Measurements from ENCODE around the gene LRP2BP. TPM values are rescaled to one million over a fixed set of nuclear protein-coding genes. Genes with fewer than 3 reads are reported as not detected.

Gene LRP2BP
- total RNA-seq, 1 donor from 2014 or later: 0.27 TPM

DNA sequence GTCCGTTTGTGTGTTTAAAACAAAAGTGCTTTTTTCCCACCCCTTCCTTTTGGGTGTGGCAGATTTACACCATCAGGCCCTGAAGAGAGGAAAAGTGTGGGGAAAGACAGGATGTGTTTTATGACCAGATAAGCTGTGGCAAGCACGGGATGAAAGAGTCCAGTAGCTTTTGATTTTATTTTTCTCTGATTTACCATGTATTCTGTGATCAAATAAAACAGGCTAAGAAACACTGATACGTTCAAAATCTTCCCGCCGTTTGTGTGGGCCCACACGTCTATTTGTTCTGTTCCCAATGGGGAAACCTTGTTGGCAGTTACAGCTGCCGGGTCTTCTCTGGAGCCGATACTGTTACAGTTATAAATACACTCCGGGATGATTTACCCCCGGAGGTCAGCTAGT, 10.8 kb downstream of the LRP2BP start:
- Histone ChIP-seq H4K20me1 (ENCODE audit: insufficient read depth, low read length) (no peaks in the 10 kb centered on the region), H3K36me3 (ENCODE audit: insufficient read depth, low read length) (no peaks in the 10 kb centered on the region), H3K9me3 (ENCODE audit: insufficient read depth, low read depth, low read length) (no peaks in the 10 kb centered on the region), H3K27ac (ENCODE audit: low read depth, low read length) (no peak overlapping the region), H3K9ac (ENCODE audit: low read length) (no peak overlapping the region), H2AFZ (ENCODE audit: low read depth, low read length) (no peak overlapping the region), H3K4me2 (ENCODE audit: low read length) (no peak overlapping the region), H3K4me1 (ENCODE audit: insufficient read depth, low read length) (no peaks in the 10 kb centered on the region), H3K4me3 (ENCODE audit: insufficient read depth, low read depth, low read length) (no peak overlapping the region), H3K79me2 (ENCODE audit: insufficient read depth, low read length) (no peaks in the 10 kb centered on the region), H3K27me3 (ENCODE audit: insufficient read depth, low read length) (no peaks in the 10 kb centered on the region)
- DNase-seq (ENCODE audit: low read depth) (no peak), FAIRE-seq (no peak)
- no peak overlapping the region for H3K4me3 Mint-ChIP-seq (ENCODE audit: unreplicated experiment)
- peaks cover 3% of the 10 kb centered on the region for H3K9me3 Mint-ChIP-seq (ENCODE audit: unreplicated experiment)
- no peaks in the 10 kb centered on the region for H3K27me3 Mint-ChIP-seq (ENCODE audit: low read depth, unreplicated experiment)
- H3K36me3 Mint-ChIP-seq (ENCODE audit: low read depth, unreplicated experiment): peaks cover 16% of the 10 kb centered on the region
- peaks cover 3% of the 10 kb centered on the region for H3K4me1 Mint-ChIP-seq (ENCODE audit: low read depth, unreplicated experiment)
- TF ChIP-seq EZH2 (IDR thresholded peaks at IDR 0.05; ENCODE audit: insufficient read depth, low read length): no peak
- TF ChIP-seq, protein P1, sequence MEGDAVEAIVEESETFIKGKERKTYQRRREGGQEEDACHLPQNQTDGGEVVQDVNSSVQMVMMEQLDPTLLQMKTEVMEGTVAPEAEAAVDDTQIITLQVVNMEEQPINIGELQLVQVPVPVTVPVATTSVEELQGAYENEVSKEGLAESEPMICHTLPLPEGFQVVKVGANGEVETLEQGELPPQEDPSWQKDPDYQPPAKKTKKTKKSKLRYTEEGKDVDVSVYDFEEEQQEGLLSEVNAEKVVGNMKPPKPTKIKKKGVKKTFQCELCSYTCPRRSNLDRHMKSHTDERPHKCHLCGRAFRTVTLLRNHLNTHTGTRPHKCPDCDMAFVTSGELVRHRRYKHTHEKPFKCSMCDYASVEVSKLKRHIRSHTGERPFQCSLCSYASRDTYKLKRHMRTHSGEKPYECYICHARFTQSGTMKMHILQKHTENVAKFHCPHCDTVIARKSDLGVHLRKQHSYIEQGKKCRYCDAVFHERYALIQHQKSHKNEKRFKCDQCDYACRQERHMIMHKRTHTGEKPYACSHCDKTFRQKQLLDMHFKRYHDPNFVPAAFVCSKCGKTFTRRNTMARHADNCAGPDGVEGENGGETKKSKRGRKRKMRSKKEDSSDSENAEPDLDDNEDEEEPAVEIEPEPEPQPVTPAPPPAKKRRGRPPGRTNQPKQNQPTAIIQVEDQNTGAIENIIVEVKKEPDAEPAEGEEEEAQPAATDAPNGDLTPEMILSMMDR (IDR thresholded peaks at IDR 0.05; ENCODE audit: insufficient read depth, low read depth, low read length): no peak
- no peak overlapping the region for H3K27ac Mint-ChIP-seq (ENCODE audit: unreplicated experiment)

GRCh38 chr4:185384061-185384460, 11.7 kb downstream of the LRP2BP start:
- Histone ChIP-seq H3K4me3 (ENCODE audit: insufficient read depth, low read depth, low read length) (no peak overlapping the region), H3K27ac (ENCODE audit: low read depth, low read length) (no peak overlapping the region), H2AFZ (ENCODE audit: low read depth, low read length) (no peak overlapping the region), H4K20me1 (ENCODE audit: insufficient read depth, low read length) (no peaks in the 10 kb centered on the region), H3K27me3 (ENCODE audit: insufficient read depth, low read length) (no peaks in the 10 kb centered on the region), H3K4me2 (ENCODE audit: low read length) (no peak overlapping the region), H3K36me3 (ENCODE audit: insufficient read depth, low read length) (no peaks in the 10 kb centered on the region), H3K9me3 (ENCODE audit: insufficient read depth, low read depth, low read length) (no peaks in the 10 kb centered on the region), H3K79me2 (ENCODE audit: insufficient read depth, low read length) (no peaks in the 10 kb centered on the region), H3K9ac (ENCODE audit: low read length) (no peak overlapping the region), H3K4me1 (ENCODE audit: insufficient read depth, low read length) (no peaks in the 10 kb centered on the region)
- Mint-ChIP-seq H3K4me3 (ENCODE audit: unreplicated experiment) (no peak overlapping the region), H3K27me3 (ENCODE audit: low read depth, unreplicated experiment) (no peaks in the 10 kb centered on the region), H3K4me1 (ENCODE audit: low read depth, unreplicated experiment) (peaks cover 3% of the 10 kb centered on the region), H3K36me3 (ENCODE audit: low read depth, unreplicated experiment) (peaks cover 16% of the 10 kb centered on the region), H3K9me3 (ENCODE audit: unreplicated experiment) (peaks cover 3% of the 10 kb centered on the region), H3K27ac (ENCODE audit: unreplicated experiment) (no peak overlapping the region)
- FAIRE-seq (no peak), DNase-seq (ENCODE audit: low read depth) (no peak)
- TF ChIP-seq, protein P1 (IDR thresholded peaks at IDR 0.05; ENCODE audit: insufficient read depth, low read depth, low read length): no peak
- TF ChIP-seq EZH2 (IDR thresholded peaks at IDR 0.05; ENCODE audit: insufficient read depth, low read length): no peak

GRCh38 chr4:185383451-185383850, 12.3 kb downstream of the LRP2BP start:
- FAIRE-seq: no peak
- TF ChIP-seq EZH2 (IDR thresholded peaks at IDR 0.05; ENCODE audit: insufficient read depth, low read length): no peak
- TF ChIP-seq, protein P1 (IDR thresholded peaks at IDR 0.05; ENCODE audit: insufficient read depth, low read depth, low read length): no peak
- Mint-ChIP-seq H3K27me3 (ENCODE audit: low read depth, unreplicated experiment) (no peaks in the 10 kb centered on the region), H3K9me3 (ENCODE audit: unreplicated experiment) (peaks cover 3% of the 10 kb centered on the region), H3K27ac (ENCODE audit: unreplicated experiment) (no peak overlapping the region), H3K36me3 (ENCODE audit: low read depth, unreplicated experiment) (peaks cover 19% of the 10 kb centered on the region), H3K4me1 (ENCODE audit: low read depth, unreplicated experiment) (peaks cover 3% of the 10 kb centered on the region), H3K4me3 (ENCODE audit: unreplicated experiment) (no peak overlapping the region)
- Histone ChIP-seq H3K36me3 (ENCODE audit: insufficient read depth, low read length) (no peaks in the 10 kb centered on the region), H4K20me1 (ENCODE audit: insufficient read depth, low read length) (no peaks in the 10 kb centered on the region), H3K27ac (ENCODE audit: low read depth, low read length) (no peak overlapping the region), H3K27me3 (ENCODE audit: insufficient read depth, low read length) (no peaks in the 10 kb centered on the region), H3K4me3 (ENCODE audit: insufficient read depth, low read depth, low read length) (no peak overlapping the region), H3K79me2 (ENCODE audit: insufficient read depth, low read length) (no peaks in the 10 kb centered on the region), H3K4me1 (ENCODE audit: insufficient read depth, low read length) (no peaks in the 10 kb centered on the region), H3K9ac (ENCODE audit: low read length) (no peak overlapping the region), H3K9me3 (ENCODE audit: insufficient read depth, low read depth, low read length) (no peaks in the 10 kb centered on the region), H3K4me2 (ENCODE audit: low read length) (no peak overlapping the region), H2AFZ (ENCODE audit: low read depth, low read length) (no peak overlapping the region)
- no peak for DNase-seq (ENCODE audit: low read depth)
